Mucosa of rectum (tissue), 2 donors: ENCODE data around the gene ZFAND2B.
"Not testable (repeated sequence)": the region's sequence is repeated elsewhere in the genome, so short reads cannot be mapped to it uniquely, and the experiment has no call there.

Experiments used
- H3K27ac ChIP-seq, 2 donors: one replicate each; pipeline ENCODE4 v1.7.0; 2013; ENCODE audit warnings: inconsistent platforms in 2 of 2, low read depth in 2 of 2, low read length in 2 of 2
- H3K27me3 ChIP-seq, 2 donors: one replicate each; pipeline ENCODE4 v1.7.0; 2013; ENCODE audit warnings: low read length in 2 of 2; ENCODE audit not compliant: control insufficient read depth in 2 of 2, insufficient read depth in 2 of 2
- H3K36me3 ChIP-seq, 2 donors: one replicate each; pipeline ENCODE4 v1.7.0; 2013; ENCODE audit warnings: low read length in 2 of 2; ENCODE audit not compliant: control insufficient read depth in 2 of 2, insufficient read depth in 2 of 2
- H3K4me1 ChIP-seq, 2 donors: one replicate each; pipeline ENCODE4 v1.7.0; 2013; ENCODE audit warnings: low read length in 2 of 2, mild to moderate bottlenecking in 1 of 2; ENCODE audit not compliant: control insufficient read depth in 2 of 2, insufficient read depth in 2 of 2
- H3K4me3 ChIP-seq, 2 donors: one replicate each; pipeline ENCODE4 v1.7.0; 2013; ENCODE audit warnings: low read length in 2 of 2
- H3K9ac ChIP-seq, 2 donors: one replicate each; pipeline ENCODE4 v1.7.0; 2013; ENCODE audit warnings: low read length in 2 of 2, low read depth in 1 of 2, mild to moderate bottlenecking in 1 of 2
- H3K9me3 ChIP-seq, 2 donors: one replicate each; pipeline ENCODE4 v1.7.0; 2013; ENCODE audit warnings: low read length in 2 of 2; ENCODE audit not compliant: control insufficient read depth in 2 of 2
- donor health status: healthy.
- donor health status: Normal muscosa, but diverticular disease.

The ZFAND2B gene

DNA sequence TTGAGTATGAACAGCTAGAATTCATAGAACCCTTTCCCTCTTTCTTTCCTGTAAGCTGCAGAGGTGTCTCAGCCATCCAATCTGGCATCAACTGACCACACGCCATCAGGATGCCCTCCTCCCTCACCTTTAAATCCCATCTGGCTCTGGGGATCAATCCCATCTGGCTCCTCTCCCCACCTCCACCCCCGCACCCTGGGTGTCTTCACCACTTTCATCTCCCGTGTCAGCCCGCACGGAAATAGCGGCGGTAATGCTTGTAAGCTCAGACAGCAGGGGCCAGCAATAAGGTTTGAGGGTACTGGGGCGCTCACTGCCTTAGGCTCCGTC lies 46.0 kb downstream of the ZFAND2B start:
- Histone ChIP-seq H3K36me3 (peaks cover 17 to 22% of the 10 kb centered on the region in 2 donors), H3K27me3 (no peaks in the 10 kb centered on the region), H3K9ac (peak overlapping the region; percentile 86 to 88), H3K4me1 (peaks cover 54 to 59% of the 10 kb centered on the region in 2 donors), H3K9me3 (no peaks in the 10 kb centered on the region), H3K27ac (peak overlapping the region; percentile 65 to 89), H3K4me3 (peak overlapping the region; percentile 68 to 89)

- H3K4me1 ChIP-seq = peaks cover 49 to 53% of the 10 kb centered on the region in 2 donors
Observed at GRCh38 chr2:219252900-219253752, 46.5 kb downstream of the ZFAND2B start, which contains the start of gene TUBA4B. Gene TUBA4B (plus strand): TSS chr2:219253243. CDS start chr2:219253408, 165 bp downstream.

DNA sequence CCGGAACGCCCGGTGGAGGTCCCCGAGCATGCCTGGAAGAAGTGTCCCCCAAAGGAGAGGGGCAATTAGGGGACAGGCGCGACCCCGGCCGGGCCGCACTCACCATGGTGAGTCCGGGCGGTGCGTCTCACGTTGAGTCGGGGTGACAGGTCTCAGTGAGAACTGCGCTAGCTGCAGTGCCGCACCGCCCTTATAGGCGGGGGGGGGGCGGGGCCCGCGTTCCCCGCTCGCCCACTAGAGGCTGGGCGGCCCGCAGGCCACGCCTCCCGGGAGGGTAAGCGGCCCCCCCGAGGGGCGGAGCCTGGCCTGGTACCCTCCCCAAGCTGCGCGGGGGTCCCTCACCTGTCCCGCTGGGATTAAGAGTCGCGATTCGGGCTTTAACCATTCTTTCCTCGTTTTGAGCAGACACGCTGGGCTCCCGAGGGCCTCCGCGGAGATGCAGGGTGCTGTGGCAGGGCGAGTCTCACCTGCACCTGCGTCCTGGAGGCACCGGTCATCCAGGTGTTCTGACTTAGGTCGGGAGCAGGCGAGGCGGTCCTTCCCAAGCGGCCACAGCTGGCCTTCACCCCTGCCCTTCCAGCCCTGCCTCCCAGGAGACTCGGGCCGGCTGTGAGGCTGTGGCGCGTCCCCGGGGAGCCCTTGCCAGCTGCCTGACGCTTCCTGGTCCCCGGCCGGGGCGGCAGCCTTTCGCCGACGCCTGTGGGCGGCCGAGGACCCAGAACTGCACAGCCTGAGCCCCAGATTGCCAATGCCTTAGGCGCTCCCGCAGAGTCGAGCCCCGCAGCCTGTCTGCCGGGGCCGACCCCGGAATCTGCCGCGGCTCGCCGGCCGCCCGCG lies 47.4 kb downstream of the ZFAND2B start, which contains the start of gene TUBA4A:
TUBA4A (minus strand) TSS at position 166 of the 837 bp plus-strand sequence; CDS start at position 106, 60 bp downstream.
- Histone ChIP-seq H3K4me1 (peaks cover 41 to 45% of the 10 kb centered on the region in 2 donors), H3K27ac (peak within 1 kb of the TSS; percentile 67 to 89), H3K9ac (peak within 1 kb of the TSS; percentile 86 to 88), H3K27me3 (peaks cover 0 to 2% of the 10 kb centered on the region in 2 donors), H3K9me3 (no peaks in the 10 kb centered on the region), H3K36me3 (peaks cover 10 to 14% of the 10 kb centered on the region in 2 donors), H3K4me3 (peak within 1 kb of the TSS; percentile 68 to 89)

More at GRCh38 chr2:219252900-219253752, 46.5 kb downstream of the ZFAND2B start, which contains the start of gene TUBA4B:
- peak within 1 kb of the TSS; percentile 67 to 89 for H3K27ac ChIP-seq
- H3K9me3 ChIP-seq = no peaks in the 10 kb centered on the region
- no peaks in the 10 kb centered on the region for H3K27me3 ChIP-seq
- peak within 1 kb of the TSS; percentile 68 to 89 for H3K4me3 ChIP-seq
- H3K9ac ChIP-seq = peak within 1 kb of the TSS; percentile 86 to 88
- H3K36me3 ChIP-seq = peaks cover 11 to 18% of the 10 kb centered on the region in 2 donors

- no peaks in the 10 kb centered on the region for H3K9me3 ChIP-seq
- peak overlapping the region; percentile 68 to 89 for H3K4me3 ChIP-seq
- peak overlapping the region; percentile 67 to 89 for H3K27ac ChIP-seq
- peak overlapping the region; percentile 82 to 86 for H3K9ac ChIP-seq
- H3K4me1 ChIP-seq = peaks cover 34 to 37% of the 10 kb centered on the region in 2 donors
- peaks cover 10 to 14% of the 10 kb centered on the region in 2 donors for H3K36me3 ChIP-seq
- H3K27me3 ChIP-seq = peaks cover 0 to 2% of the 10 kb centered on the region in 2 donors
Observed at GRCh38 chr2:219254590-219255201, 48.1 kb downstream of the ZFAND2B start.

- not testable (repeated sequence) for H3K4me1 ChIP-seq, H3K9me3 ChIP-seq, H3K36me3 ChIP-seq, H3K9ac ChIP-seq, H3K27me3 ChIP-seq, H3K27ac ChIP-seq, H3K4me3 ChIP-seq
Observed at GRCh38 chr2:219258942-219259341, 52.4 kb downstream of the ZFAND2B start.
